ENCODE data around the gene FAM163B. TPM values are rescaled to one million over a fixed set of nuclear protein-coding genes. Genes with fewer than 3 reads are reported as not detected.

The FAM163B gene
- polyA plus RNA-seq, 1 of the 3 experiments (the other 2 are of a cell fraction), result 0.05 TPM

- TF ChIP-seq SIN3A (IDR thresholded peaks at IDR 0.05; ENCODE audit: borderline replicate concordance, low read depth, low read length) (no peak), CTCF (IDR thresholded peaks at IDR 0.05) (peak; percentile 49)
- Histone ChIP-seq H3K9me2 (no peaks in the 10 kb centered on the region), H3K27me3 (ENCODE audit: insufficient read depth) (peaks cover 19% of the 10 kb centered on the region), H3K4me2 (no peak overlapping the region), H3K4me1 (ENCODE audit: control insufficient read depth in 1 of 2, insufficient read depth in 2 of 2, low read depth in 1 of 2, low read length in 1 of 2) (peaks cover 0 to 69% of the 10 kb centered on the region in 2 experiments; a peak in 3 of 4 replicates), H2AFZ (ENCODE audit: low read depth) (no peak overlapping the region), H3K9ac (no peak overlapping the region), H3K79me2 (ENCODE audit: insufficient read depth) (no peaks in the 10 kb centered on the region), H3K9me3 (no peaks in the 10 kb centered on the region), H3K4me3 (ENCODE audit: low read depth in 2 of 2, low read length in 1 of 2) (no peak overlapping the region), H3K36me3 (replicated peaks in 1 of 2; ENCODE audit: control insufficient read depth in 1 of 2, insufficient read depth in 2 of 2, low read length in 1 of 2) (no peaks in the 10 kb centered on the region), H3K27ac (ENCODE audit: low read depth in 2 of 2, low read length in 1 of 2) (peak overlapping the region in 1 of 2 experiments; percentile 39; a peak in 1 of 4 replicates), H4K20me1 (ENCODE audit: insufficient read depth) (no peaks in the 10 kb centered on the region), H3F3A (replicated peaks; ENCODE audit: insufficient read depth) (no peaks in the 10 kb centered on the region)
- POLR2A ChIA-PET, result interaction anchor here (1.2 kb wide), 1 partner anchor 11 kb away, joined by 3 read pairs; no protein-coding TSS in a partner anchor
- CTCF ChIA-PET, result interaction anchor here (0.6 to 9.1 kb wide), 11 partner anchors 9 to 565 kb away, joined by 3 to 102 read pairs (median 4); partner anchors contain the start of genes ADAMTSL2, DBH and FAM163B
- no peak for DNase-seq
- 60% methylated on average over 3 of the region's 19 CpGs for WGBS (ENCODE audit: low lambda C conversion rate)
Observed at GRCh38 chr9:133589454-133590227, 19.5 kb downstream of the FAM163B start.

- Histone ChIP-seq H3K27ac (ENCODE audit: low read depth in 2 of 2, low read length in 1 of 2) (peak overlapping the region in 1 of 2 experiments; percentile 100; a peak in 2 of 4 replicates), H3K4me2 (no peak overlapping the region), H3K27me3 (ENCODE audit: insufficient read depth) (peaks cover 19% of the 10 kb centered on the region), H4K20me1 (ENCODE audit: insufficient read depth) (no peaks in the 10 kb centered on the region), H3K36me3 (replicated peaks in 1 of 2; ENCODE audit: control insufficient read depth in 1 of 2, insufficient read depth in 2 of 2, low read length in 1 of 2) (no peaks in the 10 kb centered on the region), H3K79me2 (ENCODE audit: insufficient read depth) (no peaks in the 10 kb centered on the region), H3K9ac (no peak overlapping the region), H3K4me3 (ENCODE audit: low read depth in 2 of 2, low read length in 1 of 2) (no peak overlapping the region), H3K9me2 (no peaks in the 10 kb centered on the region), H2AFZ (ENCODE audit: low read depth) (no peak overlapping the region), H3K9me3 (no peaks in the 10 kb centered on the region), H3F3A (replicated peaks; ENCODE audit: insufficient read depth) (no peaks in the 10 kb centered on the region), H3K4me1 (ENCODE audit: control insufficient read depth in 1 of 2, insufficient read depth in 2 of 2, low read depth in 1 of 2, low read length in 1 of 2) (peaks cover 0 to 73% of the 10 kb centered on the region in 2 experiments; a peak in 3 of 4 replicates)
- no CpG with 5 or more reads among the region's 6 CpGs for WGBS (ENCODE audit: low lambda C conversion rate)
- ChIA-PET CTCF (interaction anchor here (0.6 to 9.1 kb wide), 2 partner anchors 18 to 41 kb away, joined by 3 to 102 read pairs; partner anchors contain the start of gene FAM163B), POLR2A (interaction anchor here (1.6 to 5.1 kb wide), 2 partner anchors 48 to 72 kb away, joined by 4 to 94 read pairs; partner anchors contain the start of gene DBH)
- DNase-seq, result no peak
- TF ChIP-seq MAX (IDR thresholded peaks at IDR 0.05; ENCODE audit: low read depth), result no peak
- TF ChIP-seq FOSL2 (IDR thresholded peaks at IDR 0.05; ENCODE audit: borderline replicate concordance, low read depth), result no peak
- TF ChIP-seq RFX5 (IDR thresholded peaks at IDR 0.05; ENCODE audit: low read length), result no peak
- no peak for TF ChIP-seq PBX3 (IDR thresholded peaks at IDR 0.05)
- TF ChIP-seq USF1 (IDR thresholded peaks at IDR 0.05; ENCODE audit: borderline replicate concordance, low read depth), result no peak
- no peak for TF ChIP-seq NRF1 (IDR thresholded peaks at IDR 0.05; ENCODE audit: low read depth, low read length)
- no peak for TF ChIP-seq TCF12 (IDR thresholded peaks at IDR 0.05)
- no peak for TF ChIP-seq EZH2phosphoT487 (IDR thresholded peaks at IDR 0.05; ENCODE audit: borderline replicate concordance, low read depth)
- no peak for TF ChIP-seq RXRA (IDR thresholded peaks at IDR 0.05; ENCODE audit: borderline replicate concordance, low read depth)
- TF ChIP-seq TEAD4 (IDR thresholded peaks at IDR 0.05; ENCODE audit: borderline replicate concordance, insufficient read depth), result no peak
- TF ChIP-seq CHD2 (IDR thresholded peaks at IDR 0.05; ENCODE audit: low read length, partially characterized antibody), result no peak
- no peak for TF ChIP-seq GATA2 (CRISPR knock-in tag; IDR thresholded peaks at IDR 0.05)
- no peak for TF ChIP-seq CTCF (IDR thresholded peaks at IDR 0.05)
- TF ChIP-seq ZBTB33 (IDR thresholded peaks at IDR 0.05; ENCODE audit: borderline replicate concordance, low read depth), result no peak
- TF ChIP-seq SMC3 (IDR thresholded peaks at IDR 0.05; ENCODE audit: low read depth, low read length), result no peak
Observed at GRCh38 chr9:133587466-133587865, 21.7 kb downstream of the FAM163B start.

All from SK-N-SH (cell line).